ENCODE data around the gene RAPGEF5.

RAPGEF5 gene

GRCh38 chr7:22395222-22395621, 38.3 kb upstream of the RAPGEF5 start:
- Histone ChIP-seq H3K27ac (replicated peaks) (no peak overlapping the region), H3K4me3 (replicated peaks; ENCODE audit: insufficient read depth, low read length) (no peak overlapping the region), H3K27me3 (ENCODE audit: insufficient read depth, poor library complexity, severe bottlenecking) (no peaks in the 10 kb centered on the region)
- no peak for TF ChIP-seq POLR2AphosphoS5 (IDR thresholded peaks at IDR 0.05; ENCODE audit: low read depth)
- TF ChIP-seq REST (IDR thresholded peaks at IDR 0.05; ENCODE audit: insufficient replicate concordance, low read depth): no peak
- DNase-seq (ENCODE audit: low read depth in 1 of 2, low spot score in 1 of 2): no peak

DNA sequence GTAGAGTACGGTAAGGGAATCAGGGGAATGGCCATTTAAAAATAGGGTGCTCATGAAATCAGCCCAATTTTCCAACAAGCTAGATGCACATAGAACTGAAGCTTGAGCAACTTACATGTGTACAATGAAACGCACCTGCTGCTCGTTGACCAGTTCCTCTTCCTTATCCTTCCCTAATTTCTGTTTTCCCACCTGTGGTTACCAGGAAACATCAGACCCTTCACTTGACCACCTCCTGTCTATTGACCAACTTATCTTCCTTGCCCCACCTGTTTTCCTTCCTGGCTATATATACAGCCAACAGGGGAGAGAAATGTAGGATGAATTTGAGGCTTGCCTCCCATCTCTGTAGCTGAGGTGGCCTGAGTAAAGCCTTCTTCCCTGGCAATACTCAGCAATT, 37.8 kb upstream of the RAPGEF5 start:
- H3K27ac ChIP-seq (replicated peaks): no peak overlapping the region
- DNase-seq (ENCODE audit: low read depth in 1 of 2, low spot score in 1 of 2): no peak
- H3K4me3 ChIP-seq (replicated peaks; ENCODE audit: insufficient read depth, low read length): no peak overlapping the region
- no peak for TF ChIP-seq SPI1 (IDR thresholded peaks at IDR 0.05; ENCODE audit: borderline replicate concordance, low read depth)
- no peak for TF ChIP-seq CTCF (IDR thresholded peaks at IDR 0.05; ENCODE audit: insufficient read depth, low read length)
- TF ChIP-seq GABPA (IDR thresholded peaks at IDR 0.05; ENCODE audit: low read depth): no peak
- TF ChIP-seq REST (IDR thresholded peaks at IDR 0.05; ENCODE audit: insufficient replicate concordance, low read depth): no peak
- H3K27me3 ChIP-seq (ENCODE audit: insufficient read depth, poor library complexity, severe bottlenecking): no peaks in the 10 kb centered on the region

GRCh38 chr7:22393913-22394729, 37.2 kb upstream of the RAPGEF5 start:
- H3K4me3 ChIP-seq (replicated peaks; ENCODE audit: insufficient read depth, low read length): no peak overlapping the region
- DNase-seq (ENCODE audit: low read depth in 1 of 2, low spot score in 1 of 2): no peak
- no peaks in the 10 kb centered on the region for H3K27me3 ChIP-seq (ENCODE audit: insufficient read depth, poor library complexity, severe bottlenecking)
- TF ChIP-seq REST (IDR thresholded peaks at IDR 0.05; ENCODE audit: insufficient replicate concordance, low read depth) (no peak), POLR2AphosphoS5 (IDR thresholded peaks at IDR 0.05; ENCODE audit: low read depth) (no peak), GABPA (IDR thresholded peaks at IDR 0.05; ENCODE audit: low read depth) (no peak), SPI1 (IDR thresholded peaks at IDR 0.05; ENCODE audit: borderline replicate concordance, low read depth) (no peak), CTCF (IDR thresholded peaks at IDR 0.05; ENCODE audit: insufficient read depth, low read length) (no peak)
- no peak overlapping the region for H3K27ac ChIP-seq (replicated peaks)

All from HL-60 (cell line).